ENCODE data around the gene SPPL2C. TPM values are rescaled to one million over a fixed set of nuclear protein-coding genes. Genes with fewer than 3 reads are reported as not detected.

The SPPL2C gene
- total RNA-seq, 6 experiments from 2014 or later = not detected

DNA sequence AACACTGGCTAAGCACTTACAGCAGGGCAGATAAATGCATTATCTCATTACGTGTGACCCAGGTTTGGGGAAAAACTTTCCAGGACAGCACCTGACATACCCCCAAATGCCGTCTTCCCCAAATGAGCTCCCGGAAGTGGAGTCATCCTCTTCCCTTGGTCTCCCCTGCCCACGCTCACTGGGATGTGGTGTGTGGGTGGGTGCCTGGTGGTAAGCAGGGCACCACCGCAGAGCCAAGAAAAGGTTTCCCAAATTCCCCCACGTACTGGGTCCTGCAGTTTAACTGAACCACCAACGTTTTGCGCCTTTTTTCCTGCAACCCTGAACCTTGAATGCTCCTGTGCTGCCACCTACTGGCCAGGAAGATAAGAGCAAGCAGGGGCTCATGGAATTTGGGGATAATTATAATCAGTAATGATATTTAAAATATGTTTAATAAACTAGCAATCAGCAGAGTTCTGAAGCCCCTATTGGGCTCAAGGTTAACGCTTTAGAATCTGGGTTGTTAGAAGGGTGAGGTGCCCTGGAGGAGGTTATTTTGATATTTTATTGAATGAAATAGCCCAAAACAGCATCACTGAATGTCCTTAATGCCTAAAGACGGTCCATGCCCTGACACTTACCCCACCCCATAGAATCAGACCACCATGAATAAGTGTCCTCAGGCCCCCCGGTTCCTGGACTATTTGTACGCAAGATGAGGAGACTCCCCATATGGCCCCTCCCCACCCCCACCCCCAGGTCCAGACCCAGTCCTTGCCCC is 8.0 kb downstream of the SPPL2C start:
- no peaks in the 10 kb centered on the region for H3K27me3 ChIP-seq
- WGBS (ENCODE audit: insufficient coverage, low coverage, low lambda C conversion rate, missing lambda C conversion rate) = 11% methylated on average over 11 of the region's 12 CpGs
- no peak overlapping the region for H3K27ac ChIP-seq
- ATAC-seq (peak; percentile 45 to 79 (median 72)), DNase-seq (peak in 2 of 3 donors; percentile 44 to 63)
- TF ChIP-seq POLR2A (IDR thresholded peaks at IDR 0.05) = no peak
- TF ChIP-seq, protein P1, sequence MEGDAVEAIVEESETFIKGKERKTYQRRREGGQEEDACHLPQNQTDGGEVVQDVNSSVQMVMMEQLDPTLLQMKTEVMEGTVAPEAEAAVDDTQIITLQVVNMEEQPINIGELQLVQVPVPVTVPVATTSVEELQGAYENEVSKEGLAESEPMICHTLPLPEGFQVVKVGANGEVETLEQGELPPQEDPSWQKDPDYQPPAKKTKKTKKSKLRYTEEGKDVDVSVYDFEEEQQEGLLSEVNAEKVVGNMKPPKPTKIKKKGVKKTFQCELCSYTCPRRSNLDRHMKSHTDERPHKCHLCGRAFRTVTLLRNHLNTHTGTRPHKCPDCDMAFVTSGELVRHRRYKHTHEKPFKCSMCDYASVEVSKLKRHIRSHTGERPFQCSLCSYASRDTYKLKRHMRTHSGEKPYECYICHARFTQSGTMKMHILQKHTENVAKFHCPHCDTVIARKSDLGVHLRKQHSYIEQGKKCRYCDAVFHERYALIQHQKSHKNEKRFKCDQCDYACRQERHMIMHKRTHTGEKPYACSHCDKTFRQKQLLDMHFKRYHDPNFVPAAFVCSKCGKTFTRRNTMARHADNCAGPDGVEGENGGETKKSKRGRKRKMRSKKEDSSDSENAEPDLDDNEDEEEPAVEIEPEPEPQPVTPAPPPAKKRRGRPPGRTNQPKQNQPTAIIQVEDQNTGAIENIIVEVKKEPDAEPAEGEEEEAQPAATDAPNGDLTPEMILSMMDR (IDR thresholded peaks at IDR 0.05) = peak; percentile 71 to 93 (median 90)
- intact Hi-C loops (cut with DNase I) = no loop called here
- no peak overlapping the region for H3K4me3 ChIP-seq
- H3K9me3 ChIP-seq = no peaks in the 10 kb centered on the region
- H3K4me1 ChIP-seq = no peaks in the 10 kb centered on the region
- no peaks in the 10 kb centered on the region for H3K36me3 ChIP-seq

DNA sequence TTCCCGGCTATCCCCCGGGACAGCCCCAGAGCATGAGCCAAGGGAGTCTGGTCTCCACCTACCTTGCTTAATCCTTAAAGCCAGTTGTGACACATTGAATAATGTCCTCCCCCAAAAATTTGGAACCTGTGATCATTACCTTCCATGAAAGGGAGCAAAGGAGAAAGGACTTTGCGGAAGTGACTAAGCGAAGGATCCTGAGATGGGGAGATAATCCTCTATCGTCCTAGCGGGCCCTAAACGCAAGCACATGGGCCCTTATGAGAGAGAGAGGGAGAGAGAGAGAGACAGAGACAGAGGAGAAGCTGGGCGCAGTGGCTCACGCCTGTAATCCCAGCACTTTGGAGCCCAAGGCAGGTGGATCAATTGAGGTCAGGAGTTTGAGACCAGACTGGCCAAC is 9.5 kb downstream of the SPPL2C start:
- ATAC-seq (no peak), DNase-seq (no peak)
- Histone ChIP-seq H3K27me3 (no peaks in the 10 kb centered on the region), H3K9me3 (no peaks in the 10 kb centered on the region), H3K27ac (no peak overlapping the region), H3K36me3 (no peaks in the 10 kb centered on the region), H3K4me3 (no peak overlapping the region), H3K4me1 (no peaks in the 10 kb centered on the region)
- TF ChIP-seq, protein P1 (IDR thresholded peaks at IDR 0.05) = no peak
- no peak for TF ChIP-seq POLR2A (IDR thresholded peaks at IDR 0.05)
- intact Hi-C loops (cut with DNase I) = no loop called here
- 52% methylated on average over 7 of the region's 9 CpGs for WGBS (ENCODE audit: insufficient coverage, low coverage, low lambda C conversion rate, missing lambda C conversion rate)

DNA sequence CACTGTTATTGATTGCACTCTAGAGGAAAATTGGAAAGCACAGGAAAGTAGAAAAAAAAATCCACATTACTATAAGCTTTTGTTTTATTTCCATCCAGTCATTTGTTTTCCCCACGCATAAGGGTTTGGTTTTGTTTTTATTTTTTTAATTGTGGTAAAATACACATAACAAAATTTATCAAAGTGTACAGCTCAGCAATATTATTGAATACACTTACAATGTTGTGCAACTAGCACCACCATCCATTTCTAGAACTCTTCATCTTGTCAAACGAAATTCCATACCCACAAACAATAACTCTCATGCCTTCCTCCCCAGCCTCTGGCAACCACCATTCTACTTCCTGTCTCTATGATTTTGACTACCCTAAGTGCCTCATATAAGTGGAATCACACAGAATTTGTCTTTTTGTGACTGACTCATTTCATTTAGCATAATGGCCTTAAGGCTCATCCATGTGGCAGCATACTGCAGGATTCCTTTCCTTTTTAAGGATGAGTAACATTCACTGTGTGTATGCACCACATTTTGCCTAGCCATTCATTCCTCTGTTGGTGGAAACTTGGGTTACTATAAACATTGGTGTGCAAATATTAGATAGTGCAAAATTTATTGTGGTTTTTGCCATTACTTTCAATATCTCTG is 11.1 kb downstream of the SPPL2C start:
- 43% methylated on average over 2 of the region's 2 CpGs for WGBS (ENCODE audit: insufficient coverage, low coverage, low lambda C conversion rate, missing lambda C conversion rate)
- TF ChIP-seq POLR2A (IDR thresholded peaks at IDR 0.05) = no peak
- TF ChIP-seq, protein P1 (IDR thresholded peaks at IDR 0.05) = no peak
- DNase-seq = no peak
- Histone ChIP-seq H3K4me3 (no peak overlapping the region), H3K27ac (no peak overlapping the region), H3K9me3 (no peaks in the 10 kb centered on the region), H3K4me1 (no peaks in the 10 kb centered on the region), H3K36me3 (no peaks in the 10 kb centered on the region), H3K27me3 (no peaks in the 10 kb centered on the region)
- intact Hi-C loops (cut with DNase I) = no loop called here
- ATAC-seq = no peak

DNA sequence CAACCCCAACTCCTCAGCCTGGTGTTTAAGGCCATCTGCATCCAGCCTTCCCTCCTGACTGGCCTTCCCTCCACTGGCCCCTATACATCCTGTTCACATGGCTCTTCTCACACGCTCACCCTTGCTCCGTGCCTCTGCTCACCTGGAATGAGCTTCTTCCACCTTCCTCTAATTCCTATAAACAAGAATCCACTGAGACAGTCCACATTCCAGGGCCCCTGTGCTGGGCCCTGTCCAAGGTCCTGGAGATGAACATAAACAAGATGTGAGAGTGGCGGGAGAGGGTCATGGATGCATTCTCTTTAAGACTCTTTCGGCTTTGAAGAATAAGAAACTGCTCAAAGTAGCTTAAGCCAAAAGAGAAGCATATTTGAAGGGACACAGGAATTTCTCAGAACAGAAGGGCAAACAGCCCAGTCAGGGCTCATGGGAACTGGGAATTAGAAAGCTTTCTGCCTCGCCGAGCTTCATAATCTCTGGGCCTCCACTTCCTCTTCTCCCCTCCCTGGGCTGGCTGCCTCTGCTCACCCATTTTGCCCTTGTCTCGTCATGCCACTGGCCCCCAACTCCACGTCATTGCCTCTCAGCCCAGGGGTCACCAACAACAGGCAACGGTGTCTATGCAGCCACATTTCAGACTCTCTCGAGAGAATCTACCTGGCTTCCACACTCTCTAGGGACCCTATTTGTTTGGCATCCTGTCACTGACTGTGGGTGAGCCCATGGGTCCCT is 13.5 kb downstream of the SPPL2C start:
- intact Hi-C loops (cut with DNase I) = no loop called here
- H3K4me3 ChIP-seq = no peak overlapping the region
- no peaks in the 10 kb centered on the region for H3K4me1 ChIP-seq
- H3K27ac ChIP-seq = no peak overlapping the region
- no peaks in the 10 kb centered on the region for H3K27me3 ChIP-seq
- ATAC-seq = no peak
- 23% methylated on average over 4 of the region's 10 CpGs for WGBS (ENCODE audit: insufficient coverage, low coverage, low lambda C conversion rate, missing lambda C conversion rate)
- no peaks in the 10 kb centered on the region for H3K36me3 ChIP-seq
- TF ChIP-seq POLR2A (IDR thresholded peaks at IDR 0.05) = no peak
- TF ChIP-seq, protein P1 (IDR thresholded peaks at IDR 0.05) = no peak
- H3K9me3 ChIP-seq = no peaks in the 10 kb centered on the region
- DNase-seq = no peak
